GM18868 (cell line): ENCODE results near the gene MRPS12.

Experiments used
- ATAC-seq: cut with Tn5 transposase; IDR thresholded peaks from one replicate; pipeline ENCODE4 v1.9.1; 2021; ENCODE audit warnings: mild to moderate bottlenecking, moderate library complexity; ENCODE audit not compliant: unreplicated experiment

Gene MRPS12

DNA sequence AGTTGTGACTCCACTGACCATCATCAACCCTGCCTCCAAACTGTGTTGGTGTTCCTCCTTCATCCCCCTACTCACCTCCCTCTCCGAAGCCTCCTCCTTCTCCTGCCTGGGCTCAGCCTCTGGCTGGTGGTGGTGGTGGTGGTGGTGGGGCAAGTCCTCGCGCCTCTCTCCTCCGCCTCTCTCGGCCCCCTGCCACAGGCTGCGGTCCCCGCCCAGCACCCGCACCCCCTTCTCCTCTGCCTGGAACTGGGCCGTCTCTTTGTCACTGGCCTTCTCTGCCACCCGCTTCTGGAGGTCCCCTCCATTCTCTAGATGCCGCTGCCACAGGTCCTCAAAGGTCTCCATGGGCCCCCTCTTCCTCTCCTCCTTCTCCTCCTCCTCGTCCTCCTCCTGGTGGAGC, 20.3 kb upstream of the MRPS12 start:
- ATAC-seq = no peak

GRCh38 chr19:38911388-38912001, 19.2 kb upstream of the MRPS12 start:
- ATAC-seq = no peak

DNA sequence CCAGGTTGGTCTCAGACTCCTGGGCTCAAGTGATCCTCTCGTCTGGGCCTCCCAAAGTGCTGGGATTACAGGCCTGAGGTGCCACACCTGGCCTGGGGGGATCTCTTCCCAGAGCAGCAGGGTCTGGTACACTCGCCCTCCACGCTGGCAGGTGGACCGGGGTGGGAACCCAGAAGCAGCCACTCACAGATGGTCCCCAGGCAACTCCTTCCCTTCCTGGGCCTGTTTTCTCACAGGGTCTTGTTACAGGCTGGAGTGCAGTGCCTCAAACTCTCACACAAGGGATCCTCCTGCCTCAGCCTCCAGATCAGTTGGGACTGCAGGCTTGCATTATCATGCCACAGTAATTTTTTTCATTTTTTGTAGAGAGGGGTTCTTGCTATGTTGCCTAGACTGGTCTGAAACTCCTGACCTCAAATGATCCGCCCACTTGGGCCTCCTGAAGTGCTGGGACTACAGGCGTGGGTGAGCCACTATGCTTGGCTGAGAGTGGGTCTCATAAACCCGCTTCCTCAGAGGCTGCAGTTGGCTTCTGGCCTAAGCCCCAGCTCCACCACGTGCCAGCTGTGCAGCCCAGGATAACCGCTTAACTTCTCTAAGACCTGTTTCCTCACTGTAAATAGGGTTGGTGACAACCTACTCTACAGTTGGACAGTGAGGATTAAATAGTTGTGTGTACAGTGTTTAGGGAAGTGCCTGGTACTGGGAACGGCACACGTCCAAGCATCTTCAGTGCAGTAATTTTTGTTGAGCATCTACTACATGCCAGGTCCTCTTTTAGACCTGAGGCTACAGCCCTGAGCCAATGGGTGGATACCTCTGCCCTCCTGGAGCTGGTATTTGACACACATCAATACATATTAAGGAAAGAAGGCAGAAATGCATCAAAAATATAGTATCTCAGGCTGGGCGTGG, 17.9 kb upstream of the MRPS12 start:
- ATAC-seq = no peak

GRCh38 chr19:38913958-38914357, 16.8 kb upstream of the MRPS12 start:
- ATAC-seq = no peak

DNA sequence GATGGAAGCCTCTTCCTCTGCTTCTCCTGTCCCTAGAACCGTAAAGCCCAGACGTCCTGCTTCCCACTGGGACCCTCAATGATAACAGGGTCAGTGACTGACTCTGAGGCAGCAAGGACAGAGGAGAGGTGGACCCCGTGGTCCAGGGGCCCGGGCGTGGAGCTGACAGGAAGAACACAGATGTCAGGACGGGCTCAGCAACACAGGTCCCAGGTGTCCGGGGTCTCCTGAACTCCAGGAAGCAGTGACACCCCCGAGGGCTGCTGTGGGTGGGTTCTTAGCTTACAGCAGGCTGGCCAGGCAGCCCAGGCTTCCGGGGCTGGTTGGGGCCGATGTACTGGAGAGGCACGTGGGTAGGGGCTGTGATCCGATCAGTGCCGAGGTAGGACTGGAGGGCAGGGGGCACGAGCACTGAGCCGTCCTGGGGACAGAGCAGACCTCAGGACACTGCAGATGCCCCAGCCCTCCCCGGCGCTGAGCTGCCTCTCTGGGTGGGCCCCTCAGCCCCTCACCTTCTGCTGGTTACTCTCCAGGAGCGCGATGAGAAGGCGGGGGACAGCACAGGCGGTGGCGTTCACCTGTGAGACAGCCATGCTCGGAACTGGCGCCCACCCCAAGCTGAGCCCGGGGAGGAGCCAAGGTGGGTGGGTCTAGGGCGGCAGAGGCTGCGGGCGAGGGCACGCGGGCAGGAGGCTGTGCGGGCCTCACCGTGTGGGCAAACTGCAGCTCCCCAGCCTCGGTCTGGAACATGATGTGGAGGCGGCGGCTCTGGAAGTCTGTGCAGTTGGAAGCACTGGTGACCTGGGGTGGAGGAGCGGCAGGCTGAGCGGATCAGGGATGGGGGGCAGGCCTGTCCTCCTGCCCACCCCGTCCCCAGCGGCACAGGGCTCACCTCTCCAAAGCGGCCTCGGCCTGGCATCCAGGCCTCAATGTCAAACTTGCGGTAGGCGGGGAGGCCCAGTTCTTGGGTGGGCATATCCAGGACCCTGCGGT, 15.1 kb upstream of the MRPS12 start:
- no peak for ATAC-seq

- no peak for ATAC-seq
Measured at GRCh38 chr19:38917516-38917915, 13.2 kb upstream of the MRPS12 start.

DNA sequence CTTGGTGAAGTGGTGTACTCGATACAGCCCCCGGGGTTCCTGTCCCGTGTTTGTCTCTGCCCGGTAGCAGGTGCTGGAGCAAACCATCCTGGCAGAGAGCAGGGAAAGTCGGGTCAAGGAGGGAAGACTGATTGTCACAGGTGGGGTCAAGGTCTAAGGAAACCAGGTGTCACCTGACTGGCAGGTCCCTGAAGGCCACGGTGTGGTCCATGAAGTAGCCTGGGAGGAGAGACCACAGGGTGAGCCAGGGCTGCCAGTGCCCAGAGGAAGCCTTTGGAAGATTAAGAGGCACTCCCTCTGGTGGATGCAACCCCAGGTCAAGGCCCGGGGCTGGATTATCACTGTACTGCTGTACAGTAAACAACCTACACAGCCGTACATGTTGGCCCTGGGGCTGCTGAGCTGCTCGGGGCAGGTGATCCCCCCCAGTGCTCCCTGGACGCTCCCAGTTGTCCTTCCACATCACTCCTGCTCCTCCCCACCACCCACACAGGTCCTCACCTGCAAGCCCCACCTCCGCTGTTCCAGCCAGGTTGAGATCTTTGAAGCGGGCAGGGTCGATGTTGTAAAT, 12.7 kb upstream of the MRPS12 start:
- ATAC-seq = no peak

GRCh38 chr19:38918526-38918925, 12.2 kb upstream of the MRPS12 start:
- no peak for ATAC-seq

GRCh38 chr19:38919837-38920601, 10.7 kb upstream of the MRPS12 start:
- no peak for ATAC-seq

DNA sequence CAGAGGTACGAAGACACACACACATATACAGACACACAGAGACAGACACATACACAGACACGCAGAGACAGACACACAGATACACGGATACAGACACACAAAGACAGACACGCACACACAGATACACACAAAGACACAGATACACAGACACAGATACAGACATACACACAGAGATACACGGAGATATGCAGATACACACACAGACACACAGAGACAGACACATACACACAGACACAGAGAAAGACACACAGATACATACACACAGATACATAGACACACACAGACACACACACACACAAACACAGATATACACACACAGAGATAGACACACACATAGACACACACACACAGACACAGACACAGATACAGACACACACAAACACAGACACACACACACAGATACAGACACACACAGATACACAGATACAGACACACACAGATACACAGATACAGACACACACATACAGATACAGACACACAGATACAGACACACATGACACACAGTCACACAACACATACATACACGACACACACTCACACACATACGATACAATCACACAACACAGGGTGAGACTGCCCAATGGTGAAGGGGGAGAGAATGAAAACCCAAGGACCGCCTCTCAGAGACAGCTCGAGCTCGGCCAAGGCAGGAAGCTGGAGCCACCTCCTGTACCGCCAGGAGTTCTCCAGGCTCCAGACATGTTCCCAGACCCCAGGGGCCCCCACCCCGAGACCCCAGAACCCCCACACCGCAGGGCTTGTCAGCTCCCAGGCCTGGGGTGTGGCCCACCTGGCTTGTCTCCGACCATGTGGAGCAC, 9.9 kb upstream of the MRPS12 start:
- no peak for ATAC-seq

- no peak for ATAC-seq
Measured at GRCh38 chr19:38921420-38922274, 9.1 kb upstream of the MRPS12 start.

DNA sequence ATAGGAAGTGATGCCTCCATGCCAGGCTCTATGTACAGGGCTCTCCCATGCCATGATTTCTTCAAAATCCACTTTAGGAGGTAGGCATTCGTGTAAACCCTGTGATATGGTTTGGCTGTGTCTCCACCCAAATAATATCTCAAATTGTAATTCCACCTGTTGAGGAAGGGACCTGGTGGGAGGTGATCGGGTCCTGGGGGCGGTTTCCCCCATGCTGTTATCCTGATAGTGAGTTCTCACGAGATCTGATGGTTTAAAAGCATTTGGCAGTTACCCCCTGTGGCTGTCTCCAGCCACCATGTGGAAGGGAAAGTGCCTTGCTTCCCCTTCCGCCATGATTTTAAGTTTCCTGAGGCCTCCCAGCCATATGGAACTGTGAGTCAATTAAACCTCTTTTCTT, 8.3 kb upstream of the MRPS12 start:
- no peak for ATAC-seq

- ATAC-seq = no peak
Measured at GRCh38 chr19:38924388-38924787, 6.4 kb upstream of the MRPS12 start.

GRCh38 chr19:38928391-38929001, 2.2 kb upstream of the MRPS12 start:
- no peak for ATAC-seq

DNA sequence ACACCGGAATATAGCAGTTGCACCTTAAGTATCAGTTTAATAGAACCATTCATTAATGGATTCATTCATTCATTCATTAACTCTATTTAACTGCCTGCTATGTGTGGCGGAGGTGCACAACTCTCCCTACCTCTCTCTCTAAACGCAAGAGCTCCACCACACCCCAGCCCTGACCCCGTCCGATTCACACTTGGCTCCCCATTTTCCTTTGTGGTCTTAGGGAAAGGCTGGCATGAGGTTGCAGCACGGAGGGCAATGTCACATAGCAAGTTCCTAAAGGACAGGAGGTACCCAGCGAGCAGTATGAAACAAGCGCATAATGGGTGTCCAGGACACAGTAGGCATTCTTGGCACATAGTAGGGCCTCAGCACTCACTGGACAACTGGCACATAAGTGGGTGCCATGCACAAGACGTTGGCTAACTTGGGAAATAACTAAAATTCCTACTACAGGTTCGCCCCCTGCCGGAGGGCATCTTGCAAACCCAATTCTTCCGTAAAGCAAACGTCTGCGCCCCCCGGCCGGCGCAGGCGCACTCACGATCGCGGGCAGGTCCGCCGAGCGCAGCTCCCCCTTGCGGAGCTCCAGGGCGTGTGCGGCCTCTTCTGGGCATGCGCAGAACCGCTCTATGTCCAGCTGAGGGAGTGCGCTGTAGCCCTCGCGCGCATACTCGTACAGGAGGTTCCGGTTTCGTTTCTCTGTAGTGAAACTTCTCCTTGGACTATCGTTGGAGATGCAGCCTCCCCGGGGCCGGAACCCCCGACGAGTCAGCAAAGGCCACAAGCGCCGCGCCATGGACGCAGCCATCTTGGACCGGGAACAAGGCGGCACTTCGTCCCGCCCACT, 592 bp upstream of the MRPS12 start, which contains the start of gene SARS2:
Gene SARS2, minus strand, starts transcription at position 835 of the 847 bp plus-strand sequence. Its CDS starts 27 bp downstream, at position 808.
- peak; percentile 66 for ATAC-seq

DNA sequence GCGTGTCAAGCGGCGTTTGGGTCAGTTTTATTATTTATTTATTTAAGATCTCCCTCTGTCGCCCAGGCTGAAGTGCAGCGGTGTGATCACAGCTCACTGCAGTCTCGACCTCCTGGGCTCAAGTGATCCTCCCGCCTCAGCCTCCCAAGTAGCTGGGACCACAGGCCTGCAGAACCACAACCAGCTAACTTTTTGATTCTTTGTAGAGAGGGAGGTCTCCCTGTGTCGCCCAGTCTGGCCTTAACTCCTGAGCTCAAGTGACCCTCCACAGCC, 713 bp downstream of the MRPS12 start:
- ATAC-seq = no peak
